HepG2 (cell line): ENCODE measurements around the gene RNF126. TPM values are rescaled to one million over a fixed set of nuclear protein-coding genes. Genes with fewer than 3 reads are reported as not detected.
A peak's percentile ranks its signal among the peaks of the same experiment; 100 is the strongest.

Experiments
- BRCA1 ChIP-seq: sonication (generic); formaldehyde crosslinking; IDR thresholded peaks from 2 replicates; pipeline ENCODE4 v1.4.0; 2020; ENCODE audit warnings: missing genetic modification reagents
- RFXANK ChIP-seq: IDR thresholded peaks from 2 replicates; pipeline ENCODE4 v1.6.1; 2016
- SMARCC2 ChIP-seq: fragments of 450-650 bp; IDR thresholded peaks from 2 replicates; pipeline ENCODE4 v1.6.1; 2017; ENCODE audit warnings: antibody characterized with exemption, mild to moderate bottlenecking
- SYNCRIP ChIP-seq: fragments of 200-400 bp; formaldehyde crosslinking; IDR thresholded peaks from 2 replicates; pipeline ENCODE4 v1.6.1; 2018; ENCODE audit warnings: mild to moderate bottlenecking, low read depth, low read length; ENCODE audit not compliant: insufficient read depth
- ZNF138 ChIP-seq: sonication (generic); formaldehyde crosslinking; IDR thresholded peaks from 2 replicates; pipeline ENCODE4 v1.5.0; 2020; ENCODE audit warnings: mild to moderate bottlenecking, low read depth, missing genetic modification reagents
- ZNF17 ChIP-seq: sonication (generic); formaldehyde crosslinking; IDR thresholded peaks from 2 replicates; pipeline ENCODE4 v1.5.0; 2020; ENCODE audit warnings: mild to moderate bottlenecking, missing genetic modification reagents
- ZNF558 ChIP-seq: sonication (generic); formaldehyde crosslinking; IDR thresholded peaks from 2 replicates; pipeline ENCODE4 v1.9.0; 2022; ENCODE audit warnings: mild to moderate bottlenecking, missing genetic modification reagents, borderline replicate concordance
- ZNF724P ChIP-seq: sonication (generic); formaldehyde crosslinking; IDR thresholded peaks from 2 replicates; pipeline ENCODE4 v1.8.0; 2022; ENCODE audit warnings: missing genetic modification reagents, borderline replicate concordance
- polyA plus RNA-seq, 8 experiments: library from polyadenylated mRNA; depleted of rRNA in 3 of 8; stranded (reverse) in 7 of 8; unstranded in 1 of 8; fragments of >200 nt; fragmentation: Illumina TruSeq in 4 of 8; extraction: Trizol in 4 of 8; gene quantifications; 2 replicates each; pipeline versions ENCODE4 v1.2.1 to v1.2.3, GENCODE V29; 2011 to 2016; ENCODE audit warnings: low read depth in 4 of 8, missing spikeins in 1 of 8, mixed read lengths in 1 of 8; ENCODE audit not compliant: insufficient read depth in 1 of 8
- total RNA-seq, 5 experiments: library from RNA; depleted of rRNA; stranded (reverse); fragments of >200 nt; fragmentation: Illumina TruSeq; extraction: Trizol; gene quantifications; 2 replicates each; pipeline ENCODE4 v1.2.3, GENCODE V29; 2016; ENCODE audit warnings: low read depth in 1 of 5
- TF ChIP-seq, protein P1 (sequence below): sonication (generic); formaldehyde crosslinking; IDR thresholded peaks from 2 replicates; pipeline ENCODE4 v1.4.0; 2020; ENCODE audit warnings: mild to moderate bottlenecking, missing genetic modification reagents, borderline replicate concordance
- TF ChIP-seq, protein P2 (sequence below): sonication (generic); formaldehyde crosslinking; IDR thresholded peaks from 2 replicates; pipeline ENCODE4 v1.4.0; 2020; ENCODE audit warnings: missing genetic modification reagents
- TF ChIP-seq, protein P3 (sequence below): sonication (generic); formaldehyde crosslinking; IDR thresholded peaks from 2 replicates; pipeline ENCODE4 v1.4.0; 2020; ENCODE audit warnings: missing genetic modification reagents, borderline replicate concordance
- TF ChIP-seq, protein P4 (sequence below): sonication (generic); formaldehyde crosslinking; conservative IDR thresholded peaks from 2 replicates; pipeline ENCODE4 v1.4.0; 2020; ENCODE audit warnings: missing genetic modification reagents

RNF126 gene
- total and polyA plus RNA-seq, 2 of the 13 experiments (the other 11 are each of a cell fraction or from before 2014, with no cell fraction given), result 23.2 to 34.0 TPM

DNA sequence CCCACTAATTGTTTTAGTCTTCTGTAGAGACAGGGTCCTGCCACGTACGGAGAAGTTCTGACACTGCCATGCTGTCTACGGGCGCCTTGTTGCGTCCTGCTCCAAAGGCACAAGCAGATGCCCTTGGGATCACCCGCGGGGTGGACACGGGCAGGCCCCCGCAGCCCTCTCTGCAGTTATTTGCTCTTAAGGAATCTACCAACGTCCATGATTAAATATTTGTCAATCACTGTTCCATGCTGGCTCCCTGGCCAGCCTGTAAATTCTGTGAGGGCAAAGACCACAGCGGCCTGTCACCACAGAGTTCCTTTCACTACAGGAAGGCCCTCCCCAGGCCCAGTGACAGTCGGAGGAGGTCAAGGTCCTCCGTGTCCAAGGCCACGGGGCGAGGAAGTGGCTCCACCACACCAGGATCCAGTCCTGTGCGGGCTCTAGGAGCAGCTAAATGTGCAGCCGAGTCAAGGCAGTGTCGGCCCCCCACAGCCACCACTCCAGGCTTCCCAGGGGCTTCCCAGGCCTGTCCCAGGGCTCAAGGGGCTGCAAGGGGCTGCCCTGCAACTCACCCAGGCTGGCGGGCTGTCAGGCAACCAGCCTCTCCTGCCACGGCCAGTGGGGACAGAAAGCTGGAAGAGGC is 2.1 kb downstream of the RNF126 start (continued):
- TF ChIP-seq, protein P1, sequence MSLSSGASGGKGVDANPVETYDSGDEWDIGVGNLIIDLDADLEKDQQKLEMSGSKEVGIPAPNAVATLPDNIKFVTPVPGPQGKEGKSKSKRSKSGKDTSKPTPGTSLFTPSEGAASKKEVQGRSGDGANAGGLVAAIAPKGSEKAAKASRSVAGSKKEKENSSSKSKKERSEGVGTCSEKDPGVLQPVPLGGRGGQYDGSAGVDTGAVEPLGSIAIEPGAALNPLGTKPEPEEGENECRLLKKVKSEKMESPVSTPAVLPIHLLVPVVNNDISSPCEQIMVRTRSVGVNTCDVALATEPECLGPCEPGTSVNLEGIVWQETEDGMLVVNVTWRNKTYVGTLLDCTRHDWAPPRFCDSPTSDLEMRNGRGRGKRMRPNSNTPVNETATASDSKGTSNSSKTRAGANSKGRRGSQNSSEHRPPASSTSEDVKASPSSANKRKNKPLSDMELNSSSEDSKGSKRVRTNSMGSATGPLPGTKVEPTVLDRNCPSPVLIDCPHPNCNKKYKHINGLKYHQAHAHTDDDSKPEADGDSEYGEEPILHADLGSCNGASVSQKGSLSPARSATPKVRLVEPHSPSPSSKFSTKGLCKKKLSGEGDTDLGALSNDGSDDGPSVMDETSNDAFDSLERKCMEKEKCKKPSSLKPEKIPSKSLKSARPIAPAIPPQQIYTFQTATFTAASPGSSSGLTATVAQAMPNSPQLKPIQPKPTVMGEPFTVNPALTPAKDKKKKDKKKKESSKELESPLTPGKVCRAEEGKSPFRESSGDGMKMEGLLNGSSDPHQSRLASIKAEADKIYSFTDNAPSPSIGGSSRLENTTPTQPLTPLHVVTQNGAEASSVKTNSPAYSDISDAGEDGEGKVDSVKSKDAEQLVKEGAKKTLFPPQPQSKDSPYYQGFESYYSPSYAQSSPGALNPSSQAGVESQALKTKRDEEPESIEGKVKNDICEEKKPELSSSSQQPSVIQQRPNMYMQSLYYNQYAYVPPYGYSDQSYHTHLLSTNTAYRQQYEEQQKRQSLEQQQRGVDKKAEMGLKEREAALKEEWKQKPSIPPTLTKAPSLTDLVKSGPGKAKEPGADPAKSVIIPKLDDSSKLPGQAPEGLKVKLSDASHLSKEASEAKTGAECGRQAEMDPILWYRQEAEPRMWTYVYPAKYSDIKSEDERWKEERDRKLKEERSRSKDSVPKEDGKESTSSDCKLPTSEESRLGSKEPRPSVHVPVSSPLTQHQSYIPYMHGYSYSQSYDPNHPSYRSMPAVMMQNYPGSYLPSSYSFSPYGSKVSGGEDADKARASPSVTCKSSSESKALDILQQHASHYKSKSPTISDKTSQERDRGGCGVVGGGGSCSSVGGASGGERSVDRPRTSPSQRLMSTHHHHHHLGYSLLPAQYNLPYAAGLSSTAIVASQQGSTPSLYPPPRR (CRISPR knock-in tag), result peak; percentile 81
- TF ChIP-seq, protein P2, sequence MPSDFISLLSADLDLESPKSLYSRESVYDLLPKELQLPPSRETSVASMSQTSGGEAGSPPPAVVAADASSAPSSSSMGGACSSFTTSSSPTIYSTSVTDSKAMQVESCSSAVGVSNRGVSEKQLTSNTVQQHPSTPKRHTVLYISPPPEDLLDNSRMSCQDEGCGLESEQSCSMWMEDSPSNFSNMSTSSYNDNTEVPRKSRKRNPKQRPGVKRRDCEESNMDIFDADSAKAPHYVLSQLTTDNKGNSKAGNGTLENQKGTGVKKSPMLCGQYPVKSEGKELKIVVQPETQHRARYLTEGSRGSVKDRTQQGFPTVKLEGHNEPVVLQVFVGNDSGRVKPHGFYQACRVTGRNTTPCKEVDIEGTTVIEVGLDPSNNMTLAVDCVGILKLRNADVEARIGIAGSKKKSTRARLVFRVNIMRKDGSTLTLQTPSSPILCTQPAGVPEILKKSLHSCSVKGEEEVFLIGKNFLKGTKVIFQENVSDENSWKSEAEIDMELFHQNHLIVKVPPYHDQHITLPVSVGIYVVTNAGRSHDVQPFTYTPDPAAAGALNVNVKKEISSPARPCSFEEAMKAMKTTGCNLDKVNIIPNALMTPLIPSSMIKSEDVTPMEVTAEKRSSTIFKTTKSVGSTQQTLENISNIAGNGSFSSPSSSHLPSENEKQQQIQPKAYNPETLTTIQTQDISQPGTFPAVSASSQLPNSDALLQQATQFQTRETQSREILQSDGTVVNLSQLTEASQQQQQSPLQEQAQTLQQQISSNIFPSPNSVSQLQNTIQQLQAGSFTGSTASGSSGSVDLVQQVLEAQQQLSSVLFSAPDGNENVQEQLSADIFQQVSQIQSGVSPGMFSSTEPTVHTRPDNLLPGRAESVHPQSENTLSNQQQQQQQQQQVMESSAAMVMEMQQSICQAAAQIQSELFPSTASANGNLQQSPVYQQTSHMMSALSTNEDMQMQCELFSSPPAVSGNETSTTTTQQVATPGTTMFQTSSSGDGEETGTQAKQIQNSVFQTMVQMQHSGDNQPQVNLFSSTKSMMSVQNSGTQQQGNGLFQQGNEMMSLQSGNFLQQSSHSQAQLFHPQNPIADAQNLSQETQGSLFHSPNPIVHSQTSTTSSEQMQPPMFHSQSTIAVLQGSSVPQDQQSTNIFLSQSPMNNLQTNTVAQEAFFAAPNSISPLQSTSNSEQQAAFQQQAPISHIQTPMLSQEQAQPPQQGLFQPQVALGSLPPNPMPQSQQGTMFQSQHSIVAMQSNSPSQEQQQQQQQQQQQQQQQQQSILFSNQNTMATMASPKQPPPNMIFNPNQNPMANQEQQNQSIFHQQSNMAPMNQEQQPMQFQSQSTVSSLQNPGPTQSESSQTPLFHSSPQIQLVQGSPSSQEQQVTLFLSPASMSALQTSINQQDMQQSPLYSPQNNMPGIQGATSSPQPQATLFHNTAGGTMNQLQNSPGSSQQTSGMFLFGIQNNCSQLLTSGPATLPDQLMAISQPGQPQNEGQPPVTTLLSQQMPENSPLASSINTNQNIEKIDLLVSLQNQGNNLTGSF (CRISPR knock-in tag), result no peak
- no peak; the same call in 1 of the 2 replicates for TF ChIP-seq ZNF558 (CRISPR knock-in tag)
- no peak for TF ChIP-seq SMARCC2
- TF ChIP-seq, protein P3, sequence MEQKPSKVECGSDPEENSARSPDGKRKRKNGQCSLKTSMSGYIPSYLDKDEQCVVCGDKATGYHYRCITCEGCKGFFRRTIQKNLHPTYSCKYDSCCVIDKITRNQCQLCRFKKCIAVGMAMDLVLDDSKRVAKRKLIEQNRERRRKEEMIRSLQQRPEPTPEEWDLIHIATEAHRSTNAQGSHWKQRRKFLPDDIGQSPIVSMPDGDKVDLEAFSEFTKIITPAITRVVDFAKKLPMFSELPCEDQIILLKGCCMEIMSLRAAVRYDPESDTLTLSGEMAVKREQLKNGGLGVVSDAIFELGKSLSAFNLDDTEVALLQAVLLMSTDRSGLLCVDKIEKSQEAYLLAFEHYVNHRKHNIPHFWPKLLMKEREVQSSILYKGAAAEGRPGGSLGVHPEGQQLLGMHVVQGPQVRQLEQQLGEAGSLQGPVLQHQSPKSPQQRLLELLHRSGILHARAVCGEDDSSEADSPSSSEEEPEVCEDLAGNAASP (CRISPR knock-in tag), result peak; percentile 91; the same call in 1 of the 2 replicates
- no peak for TF ChIP-seq SYNCRIP
- TF ChIP-seq ZNF138 (CRISPR knock-in tag), result 0 out of 2 replicates have a peak, but pooled peaks have one; percentile 82
- 0 out of 2 replicates have a peak, but pooled peaks have one; percentile 27 for TF ChIP-seq RFXANK
- TF ChIP-seq ZNF724P (CRISPR knock-in tag), result no peak
- TF ChIP-seq ZNF17 (CRISPR knock-in tag), result no peak
- peak; percentile 89 for TF ChIP-seq BRCA1
- TF ChIP-seq, protein P4, sequence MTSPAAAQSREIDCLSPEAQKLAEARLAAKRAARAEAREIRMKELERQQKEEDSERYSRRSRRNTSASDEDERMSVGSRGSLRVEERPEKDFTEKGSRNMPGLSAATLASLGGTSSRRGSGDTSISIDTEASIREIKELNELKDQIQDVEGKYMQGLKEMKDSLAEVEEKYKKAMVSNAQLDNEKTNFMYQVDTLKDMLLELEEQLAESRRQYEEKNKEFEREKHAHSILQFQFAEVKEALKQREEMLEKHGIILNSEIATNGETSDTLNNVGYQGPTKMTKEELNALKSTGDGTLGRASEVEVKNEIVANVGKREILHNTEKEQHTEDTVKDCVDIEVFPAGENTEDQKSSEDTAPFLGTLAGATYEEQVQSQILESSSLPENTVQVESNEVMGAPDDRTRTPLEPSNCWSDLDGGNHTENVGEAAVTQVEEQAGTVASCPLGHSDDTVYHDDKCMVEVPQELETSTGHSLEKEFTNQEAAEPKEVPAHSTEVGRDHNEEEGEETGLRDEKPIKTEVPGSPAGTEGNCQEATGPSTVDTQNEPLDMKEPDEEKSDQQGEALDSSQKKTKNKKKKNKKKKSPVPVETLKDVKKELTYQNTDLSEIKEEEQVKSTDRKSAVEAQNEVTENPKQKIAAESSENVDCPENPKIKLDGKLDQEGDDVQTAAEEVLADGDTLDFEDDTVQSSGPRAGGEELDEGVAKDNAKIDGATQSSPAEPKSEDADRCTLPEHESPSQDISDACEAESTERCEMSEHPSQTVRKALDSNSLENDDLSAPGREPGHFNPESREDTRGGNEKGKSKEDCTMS (CRISPR knock-in tag), result no peak
